Prostate gland (tissue), 2 donors: ENCODE data around the gene LMO7.

Experiments
- CTCF ChIP-seq, 4 experiments: fragments of 200-600 bp in 2 of 4; fragments of 450-650 bp in 2 of 4; sonication (generic) in 2 of 4; IDR thresholded peaks; 1 replicate in 3 of 4; 2 replicates in 1 of 4; pipeline ENCODE4 v1.5.1; 2016 to 2019; ENCODE audit warnings: antibody characterized with exemption in 4 of 4, mild to moderate bottlenecking in 2 of 4, moderate library complexity in 2 of 4
- POLR2A ChIP-seq: fragments of 450-650 bp; IDR thresholded peaks from one replicate; pipeline ENCODE4 v1.6.1; 2016; ENCODE audit warnings: antibody characterized with exemption, mild to moderate bottlenecking
- POLR2AphosphoS5 ChIP-seq: sonication (generic); formaldehyde crosslinking; IDR thresholded peaks from one replicate; pipeline ENCODE4 v1.6.1; 2017; ENCODE audit warnings: antibody characterized with exemption

DNA sequence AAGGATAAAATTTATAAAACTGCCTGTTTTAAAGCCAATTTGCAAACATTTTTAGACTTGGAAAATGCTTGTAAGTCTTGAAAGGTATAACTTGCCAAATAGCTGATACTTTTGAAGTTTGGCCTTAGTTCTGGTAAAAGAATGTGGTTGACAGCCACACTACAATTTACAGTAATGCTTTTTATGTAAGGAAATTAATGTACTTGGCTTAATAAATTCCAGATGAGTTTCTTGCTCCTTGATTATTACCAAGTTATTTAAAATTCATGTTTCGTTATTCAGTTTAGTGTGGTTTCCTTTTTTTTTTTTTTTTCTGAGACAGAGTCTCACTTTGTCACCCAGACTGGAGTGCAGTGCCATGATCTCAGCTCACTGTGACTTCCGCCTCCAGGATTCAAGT, 14.9 kb downstream of the LMO7 start:
- TF ChIP-seq CTCF (IDR thresholded peaks at IDR 0.05) (no peak), POLR2AphosphoS5 (no peak), POLR2A (no peak)
